NK-92 treated with Interleukin-12 subunit alpha and Interleukin-12 subunit beta, amount 100 ng/mL, for 24 hours (cell line): ENCODE data around the gene TSSK6.

Source experiments
- DNase-seq: peaks from one replicate; lab custom pipeline; 2025; lab: John Stamatoyannopoulos, UW

Gene TSSK6

DNA sequence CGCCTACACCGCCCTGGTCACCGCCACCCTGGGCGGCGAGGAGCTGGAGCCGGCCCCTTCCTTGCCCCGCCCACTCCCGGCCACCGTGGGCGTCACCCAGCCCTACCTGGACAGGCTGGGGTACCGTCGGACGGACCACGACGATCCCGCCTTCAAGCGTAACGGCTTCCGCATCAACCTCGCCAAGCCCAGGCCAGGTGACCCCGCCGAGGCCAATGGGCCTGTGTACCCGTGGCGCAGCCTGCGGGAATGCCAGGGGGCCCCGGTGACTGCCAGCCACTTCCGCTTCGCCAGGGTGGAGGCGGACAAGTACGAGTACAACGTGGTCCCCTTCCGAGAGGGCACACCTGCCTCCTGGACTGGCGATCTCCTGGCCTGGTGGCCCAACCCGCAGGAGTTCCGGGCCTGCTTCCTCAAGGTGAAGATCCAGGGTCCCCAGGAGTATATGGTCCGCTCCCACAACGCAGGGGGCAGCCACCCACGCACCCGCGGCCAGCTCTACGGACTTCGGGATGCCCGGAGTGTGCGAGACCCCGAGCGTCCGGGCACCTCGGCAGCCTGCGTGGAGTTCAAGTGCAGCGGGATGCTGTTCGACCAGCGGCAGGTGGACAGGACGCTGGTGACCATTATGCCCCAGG is 29.7 kb upstream of the TSSK6 start:
- no peak for DNase-seq

DNA sequence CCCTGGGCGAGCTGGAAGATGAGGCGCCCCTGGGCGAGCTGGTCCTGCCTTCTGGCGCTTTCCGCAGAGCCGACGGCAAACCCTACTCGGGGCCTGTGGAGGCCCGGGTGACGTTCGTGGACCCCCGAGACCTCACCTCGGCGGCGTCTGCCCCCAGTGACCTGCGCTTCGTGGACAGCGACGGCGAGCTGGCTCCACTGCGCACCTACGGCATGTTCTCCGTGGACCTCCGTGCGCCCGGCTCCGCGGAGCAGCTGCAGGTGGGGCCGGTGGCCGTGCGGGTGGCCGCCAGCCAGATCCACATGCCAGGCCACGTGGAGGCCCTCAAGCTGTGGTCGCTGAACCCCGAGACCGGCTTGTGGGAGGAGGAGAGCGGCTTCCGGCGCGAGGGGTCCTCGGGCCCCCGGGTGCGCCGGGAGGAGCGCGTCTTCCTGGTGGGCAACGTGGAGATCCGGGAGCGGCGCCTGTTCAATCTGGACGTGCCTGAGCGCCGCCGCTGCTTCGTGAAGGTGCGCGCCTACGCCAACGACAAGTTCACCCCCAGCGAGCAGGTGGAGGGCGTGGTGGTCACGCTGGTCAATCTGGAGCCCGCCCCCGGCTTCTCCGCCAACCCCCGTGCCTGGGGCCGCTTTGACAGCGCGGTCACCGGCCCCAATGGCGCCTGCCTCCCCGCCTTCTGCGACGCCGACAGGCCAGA is 29.1 kb upstream of the TSSK6 start:
- DNase-seq = no peak

DNA sequence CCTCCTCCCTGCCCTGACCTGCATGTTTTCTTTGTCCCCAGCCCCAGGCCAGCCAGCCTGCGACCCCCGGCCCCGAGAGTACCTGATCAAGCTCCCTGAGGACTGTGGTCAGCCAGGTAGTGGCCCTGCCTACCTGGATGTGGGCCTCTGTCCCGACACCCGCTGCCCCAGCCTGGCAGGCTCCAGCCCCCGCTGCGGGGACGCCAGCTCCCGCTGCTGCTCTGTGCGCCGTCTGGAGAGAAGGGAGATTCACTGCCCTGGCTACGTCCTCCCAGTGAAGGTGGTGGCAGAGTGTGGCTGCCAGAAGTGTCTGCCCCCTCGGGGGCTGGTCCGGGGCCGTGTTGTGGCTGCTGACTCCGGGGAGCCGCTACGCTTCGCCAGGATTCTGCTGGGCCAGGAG is 28.3 kb upstream of the TSSK6 start:
- DNase-seq = no peak

DNA sequence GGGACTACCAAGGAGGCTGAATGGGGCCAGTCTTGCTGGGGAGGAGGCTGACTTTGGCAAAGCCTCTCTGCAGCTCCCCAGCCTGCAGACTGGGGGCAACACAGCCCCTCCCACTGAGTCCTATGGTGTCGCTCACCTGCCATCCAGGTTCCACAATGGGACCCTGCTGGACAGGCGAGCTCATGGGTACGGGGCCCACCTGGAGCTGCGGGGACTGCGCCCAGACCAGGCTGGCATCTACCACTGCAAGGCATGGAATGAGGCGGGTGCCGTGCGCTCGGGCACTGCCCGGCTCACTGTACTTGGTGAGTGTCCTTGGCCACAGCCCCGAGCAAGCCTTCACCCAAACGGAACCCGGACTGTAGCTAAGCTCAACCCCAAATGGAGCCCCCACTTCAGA is 27.8 kb upstream of the TSSK6 start:
- no peak for DNase-seq

DNA sequence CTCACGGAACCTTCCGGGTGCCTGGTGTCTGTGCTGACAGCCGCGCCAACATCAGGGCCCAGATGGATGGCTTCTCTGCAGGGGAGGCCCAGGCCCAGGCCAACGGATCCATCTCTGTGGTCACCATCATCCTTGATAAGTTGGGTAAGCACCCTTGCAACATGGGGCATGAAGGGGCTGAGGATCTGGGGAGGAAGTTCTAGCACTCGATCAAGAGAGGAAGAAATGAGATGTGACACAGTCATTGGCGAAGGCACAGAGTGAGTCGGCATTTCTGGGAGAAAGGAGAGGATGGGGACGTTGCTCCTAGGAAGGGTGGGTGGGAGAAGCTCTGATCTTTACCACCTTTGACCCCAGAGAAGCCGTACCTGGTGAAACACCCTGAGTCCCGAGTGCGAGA is 27.2 kb upstream of the TSSK6 start:
- DNase-seq = no peak

DNA sequence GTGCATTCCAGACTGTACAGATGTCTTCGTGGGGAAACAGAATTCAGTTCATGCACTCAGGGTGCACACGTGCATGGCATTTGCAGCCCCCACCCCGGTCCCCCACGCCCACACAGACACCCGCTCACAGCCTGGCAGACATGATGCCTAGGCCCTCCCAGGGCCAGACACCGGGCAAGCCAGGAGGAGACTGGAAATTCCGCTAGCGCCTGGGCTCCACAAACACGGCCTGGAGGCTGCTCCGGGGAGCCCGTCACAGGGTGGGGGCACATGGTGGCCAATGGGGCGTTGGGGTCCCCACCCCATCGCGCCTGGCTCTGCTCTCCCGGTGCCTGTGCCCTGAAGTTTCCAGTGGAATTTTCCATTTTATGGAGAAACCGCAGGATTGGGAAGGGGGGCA is 26.3 kb upstream of the TSSK6 start:
- no peak for DNase-seq

DNA sequence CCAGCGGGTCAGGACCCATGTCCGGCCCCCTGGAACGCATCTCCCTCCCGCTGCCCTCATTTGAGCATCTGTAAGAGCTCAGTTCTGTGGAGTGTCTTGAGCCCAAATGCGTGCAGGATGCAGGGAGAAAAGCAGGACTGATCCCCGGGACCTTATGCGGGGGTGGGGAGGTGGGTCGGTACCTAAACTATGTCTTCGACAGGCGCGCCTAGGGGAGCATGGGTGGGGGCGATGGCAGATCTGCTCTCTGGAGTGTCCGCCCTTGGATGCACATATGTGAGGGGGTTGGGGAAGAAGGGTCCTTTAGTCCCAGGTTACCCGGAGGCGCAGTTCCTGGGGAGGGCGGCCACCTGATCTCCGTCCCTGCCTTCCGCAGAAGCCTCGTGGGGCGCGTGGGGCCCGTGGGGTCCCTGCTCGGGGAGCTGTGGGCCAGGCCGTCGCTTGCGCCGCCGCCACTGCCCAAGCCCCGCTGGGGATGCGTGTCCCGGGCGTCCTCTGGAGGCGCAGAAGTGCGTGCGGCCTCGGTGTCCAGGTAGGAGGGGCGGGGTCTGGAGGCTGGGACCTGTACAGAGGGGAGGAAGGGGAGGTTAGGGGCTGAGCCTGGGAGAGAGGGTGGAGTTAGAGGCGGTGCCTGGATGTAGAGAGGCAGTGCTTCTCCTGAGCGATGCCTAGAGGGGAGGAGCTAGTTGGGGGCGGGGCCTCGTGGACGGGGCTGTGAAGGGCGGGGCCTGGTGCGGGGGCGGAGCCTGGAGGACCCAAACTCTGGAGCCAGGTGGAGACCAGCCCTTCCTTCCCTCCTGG is 25.6 kb upstream of the TSSK6 start:
- no peak for DNase-seq

DNA sequence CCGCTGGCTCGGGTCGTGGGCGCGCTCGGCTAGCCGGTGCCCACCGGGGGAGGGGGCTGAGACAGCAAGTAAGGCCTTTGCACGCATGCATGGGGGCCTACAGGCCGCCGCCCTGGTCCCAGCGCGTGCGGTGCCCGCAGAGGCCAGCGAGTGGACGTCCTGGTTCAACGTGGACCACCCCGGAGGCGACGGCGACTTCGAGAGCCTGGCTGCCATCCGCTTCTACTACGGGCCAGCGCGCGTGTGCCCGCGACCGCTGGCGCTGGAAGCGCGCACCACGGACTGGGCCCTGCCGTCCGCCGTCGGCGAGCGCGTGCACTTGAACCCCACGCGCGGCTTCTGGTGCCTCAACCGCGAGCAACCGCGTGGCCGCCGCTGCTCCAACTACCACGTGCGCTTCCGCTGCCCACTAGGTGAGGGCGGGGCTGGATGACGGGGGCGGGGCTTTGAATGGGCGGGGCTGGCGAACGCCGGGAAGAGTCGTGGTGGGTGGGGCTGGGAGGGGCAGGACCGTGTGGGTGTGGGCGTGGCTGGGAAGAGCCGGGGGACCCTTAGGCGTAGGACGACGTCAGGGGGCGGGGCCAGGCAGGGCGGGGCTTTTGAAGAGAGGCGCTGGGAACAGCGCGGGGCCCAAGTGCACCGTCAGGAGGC is 24.8 kb upstream of the TSSK6 start:
- no peak for DNase-seq

DNA sequence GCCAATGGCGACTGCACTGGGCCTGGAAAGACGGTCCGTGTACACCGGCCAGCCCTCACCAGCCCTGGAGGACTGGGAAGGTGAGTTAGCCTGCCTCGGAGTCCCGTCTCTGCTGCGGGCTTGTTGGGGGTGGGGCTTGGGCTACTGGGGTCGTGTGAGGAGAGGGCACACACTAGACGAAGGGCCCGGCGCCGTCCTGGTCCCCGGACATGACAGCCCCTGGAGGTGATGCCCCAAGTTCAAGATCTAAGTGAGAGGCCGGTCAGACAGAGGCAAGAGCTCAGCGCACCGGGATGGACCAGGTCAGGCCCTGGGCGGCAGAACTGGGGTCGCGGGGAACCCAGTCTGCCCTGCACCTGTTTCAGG is 24.3 kb upstream of the TSSK6 start:
- DNase-seq = no peak

DNA sequence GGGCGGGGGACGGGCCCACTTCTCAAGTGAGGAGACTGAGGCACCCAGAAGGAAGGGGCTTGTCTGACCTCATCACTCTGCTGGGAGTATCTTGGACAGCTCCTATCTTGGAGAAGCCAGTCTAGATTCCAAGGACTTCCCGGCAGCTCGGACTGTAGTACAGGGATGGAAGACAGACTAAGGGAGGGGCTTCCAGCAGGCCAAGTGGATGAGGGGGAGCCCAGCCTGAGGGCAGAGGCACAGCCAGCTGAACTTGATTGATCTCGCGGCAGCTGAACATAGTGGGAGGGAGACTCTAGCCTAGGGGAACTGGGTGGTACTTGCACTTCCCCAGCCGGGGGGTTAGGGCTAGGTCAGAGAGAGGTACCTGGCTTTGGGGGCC is 23.4 kb upstream of the TSSK6 start:
- DNase-seq = no peak

DNA sequence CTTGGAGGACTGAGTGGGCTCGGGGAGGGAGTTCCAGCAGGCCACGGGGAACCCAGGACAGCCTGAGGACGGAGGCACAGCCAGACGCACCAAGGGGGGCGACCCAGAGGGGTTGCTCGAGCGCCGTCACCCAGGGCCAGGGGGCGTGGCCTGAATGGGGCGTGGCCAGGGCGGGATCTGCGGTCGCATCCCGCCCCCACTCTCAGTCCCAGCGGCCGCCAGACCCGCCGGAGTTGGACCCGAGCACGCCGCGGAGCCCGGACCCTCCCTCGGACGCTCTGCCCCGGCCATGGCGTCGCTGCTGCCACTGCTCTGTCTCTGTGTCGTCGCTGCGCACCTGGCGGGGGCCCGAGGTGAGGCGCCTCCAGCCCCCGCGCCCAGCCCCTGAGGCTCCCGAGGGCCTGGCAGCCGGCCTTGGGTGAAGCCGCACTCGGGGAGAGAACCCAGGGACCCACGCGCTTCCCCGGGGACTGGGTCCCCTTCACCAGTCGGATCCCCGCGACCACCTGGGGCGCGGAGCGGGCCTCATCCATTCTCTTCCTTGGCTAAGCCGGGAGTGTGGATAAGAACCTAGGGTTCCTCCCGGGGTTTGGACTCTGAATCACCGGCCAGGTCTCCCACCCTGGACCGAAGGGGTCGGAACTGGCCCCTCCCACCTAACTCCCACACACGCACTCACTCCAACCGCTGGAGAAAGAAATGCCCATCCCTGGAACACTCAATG is 22.9 kb upstream of the TSSK6 start, which contains the start of gene CILP2:
Gene CILP2, plus strand, starts transcription at position 205 of the 724 bp plus-strand sequence. Its CDS starts 85 bp downstream, at position 290.
- no peak for DNase-seq

DNA sequence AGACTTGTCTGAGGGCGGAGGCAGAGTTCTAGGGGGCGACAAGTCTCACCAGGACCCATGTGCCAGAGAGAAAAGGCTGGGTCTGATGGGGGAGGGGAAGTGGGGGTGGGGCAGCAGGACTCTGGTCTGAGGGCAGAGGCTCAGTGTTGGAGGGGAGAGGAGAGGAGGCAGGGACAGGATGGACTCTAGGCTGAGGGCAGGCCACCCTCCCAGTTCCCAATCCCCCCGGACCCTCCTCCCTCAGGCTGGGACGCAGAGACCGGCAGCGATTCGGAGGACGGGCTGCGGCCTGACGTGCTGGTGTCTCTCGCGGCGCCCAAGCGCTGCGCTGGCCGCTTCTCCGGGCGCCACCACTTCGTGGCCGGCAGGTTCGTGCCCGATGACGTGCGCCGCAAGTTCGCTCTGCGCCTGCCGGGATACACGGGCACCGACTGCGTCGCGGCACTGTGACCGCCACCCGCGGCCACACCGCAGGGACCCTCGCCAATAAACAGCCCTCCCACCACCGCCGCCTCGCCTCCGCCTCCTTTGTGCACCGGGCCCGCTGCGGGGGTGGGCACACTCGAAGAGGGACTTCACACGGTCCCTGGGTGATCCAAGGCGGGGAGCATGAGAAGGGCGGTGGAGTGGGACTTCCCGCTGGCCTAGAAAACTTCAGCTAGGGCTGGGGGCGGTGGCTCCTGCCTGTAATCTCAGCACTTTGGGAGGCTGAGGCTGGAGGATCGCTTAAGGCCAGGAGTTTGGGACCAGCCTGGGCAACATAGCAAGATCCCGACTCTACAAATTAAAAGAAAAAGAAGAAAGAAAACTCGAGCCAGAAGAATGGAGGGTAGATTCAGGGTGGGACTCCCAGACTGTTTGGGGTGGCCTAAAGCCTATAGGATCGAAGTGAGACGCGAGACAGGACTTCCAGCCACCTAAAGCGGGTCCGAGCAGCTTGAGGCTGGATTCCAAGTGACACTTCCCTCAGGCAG is 22.0 kb upstream of the TSSK6 start:
- no peak for DNase-seq

DNA sequence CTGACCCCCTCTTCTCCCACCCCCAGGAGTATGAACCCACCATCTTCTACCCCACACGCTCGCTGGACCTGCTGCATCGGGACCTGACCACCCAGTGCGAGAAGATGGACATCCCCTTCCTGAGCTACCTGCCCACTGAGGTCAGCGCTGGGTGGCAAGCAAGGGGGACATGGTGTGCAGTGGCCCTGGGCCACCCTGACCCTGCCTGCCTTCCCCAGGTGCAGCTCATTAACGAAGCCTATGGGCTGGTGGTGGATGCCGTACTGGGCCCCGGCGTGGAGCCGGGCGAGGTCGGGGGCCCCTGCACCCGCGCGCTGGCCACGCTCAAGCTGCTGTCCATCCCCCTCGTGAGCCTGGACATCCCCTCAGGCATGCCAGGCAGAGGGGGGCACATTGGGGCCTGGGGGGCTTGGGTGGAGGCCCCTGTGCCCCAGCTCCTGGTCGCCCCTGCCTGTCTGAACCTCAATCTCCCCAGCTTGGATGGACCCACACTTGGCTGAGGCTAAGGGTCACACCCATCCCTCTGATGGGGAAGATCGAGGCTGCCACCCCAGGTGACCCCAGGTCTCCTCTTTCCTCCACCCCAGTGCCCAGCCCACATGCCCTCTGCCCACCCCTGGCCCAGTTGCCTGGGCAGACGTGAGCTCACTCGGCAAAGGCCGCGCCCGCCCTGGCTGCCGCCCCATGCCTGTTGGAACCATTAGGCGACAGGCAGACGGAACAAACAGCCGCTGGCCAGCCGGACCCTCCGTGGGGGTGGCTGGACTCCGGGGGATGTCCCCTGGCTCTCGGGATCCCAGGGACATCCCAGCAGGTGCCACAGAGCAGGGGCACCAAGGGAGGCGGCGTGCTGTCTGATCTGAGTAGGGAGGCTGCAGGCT is 20.2 kb upstream of the TSSK6 start:
- no peak for DNase-seq

DNA sequence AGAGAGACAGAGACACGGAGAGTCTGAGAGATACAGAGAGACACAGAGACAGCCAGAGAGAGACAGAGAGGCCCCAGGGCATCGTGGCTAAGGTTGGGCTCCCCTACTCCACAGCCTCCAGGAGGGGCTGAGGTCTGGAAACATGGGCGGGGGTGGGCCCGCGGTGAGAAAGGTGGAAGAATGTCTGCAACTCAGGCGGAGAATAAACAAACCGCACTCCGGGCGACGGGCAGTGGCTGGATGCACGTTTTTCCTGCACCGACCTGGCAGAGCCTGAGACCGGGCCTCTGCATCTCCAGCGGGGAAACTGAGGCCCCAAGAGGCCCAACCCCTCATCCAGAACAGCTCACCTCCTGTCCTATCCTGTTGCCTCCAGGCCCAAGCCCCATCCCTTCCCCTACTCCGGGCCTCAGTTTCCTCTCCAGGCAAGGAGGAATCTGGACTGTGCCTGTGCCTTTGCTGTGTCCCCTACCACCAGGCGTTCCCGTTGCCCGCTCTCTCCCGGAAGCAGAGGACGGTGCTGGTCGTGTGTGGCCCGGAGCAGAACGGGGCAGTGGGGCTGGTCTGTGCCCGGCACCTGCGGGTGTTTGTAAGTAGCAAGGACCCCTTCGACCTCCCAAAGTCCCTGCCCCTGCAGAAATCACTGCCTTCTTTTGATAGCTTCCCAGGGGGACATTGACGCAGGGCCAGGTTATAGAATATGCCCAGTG is 19.4 kb upstream of the TSSK6 start:
- DNase-seq = no peak

DNA sequence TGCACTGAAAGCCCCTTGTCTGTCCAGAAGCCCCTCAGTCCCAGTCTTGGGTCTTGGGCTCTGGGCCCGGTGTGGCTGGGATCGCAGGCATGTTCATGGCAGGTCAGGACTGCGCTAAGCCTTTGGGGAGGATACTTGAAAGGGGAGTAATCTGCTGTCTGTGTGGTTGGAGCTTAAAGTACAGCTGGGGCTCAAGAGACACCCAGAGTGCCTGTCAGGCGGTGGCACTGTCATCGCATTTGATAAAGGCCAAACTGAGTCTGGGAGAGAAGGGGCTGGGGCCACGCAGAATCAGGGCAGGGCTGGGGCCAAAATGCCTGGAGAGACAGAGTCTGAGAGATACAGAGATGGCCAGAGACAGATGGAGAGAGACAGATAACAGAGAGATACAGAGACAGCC is 18.5 kb upstream of the TSSK6 start:
- no peak for DNase-seq

DNA sequence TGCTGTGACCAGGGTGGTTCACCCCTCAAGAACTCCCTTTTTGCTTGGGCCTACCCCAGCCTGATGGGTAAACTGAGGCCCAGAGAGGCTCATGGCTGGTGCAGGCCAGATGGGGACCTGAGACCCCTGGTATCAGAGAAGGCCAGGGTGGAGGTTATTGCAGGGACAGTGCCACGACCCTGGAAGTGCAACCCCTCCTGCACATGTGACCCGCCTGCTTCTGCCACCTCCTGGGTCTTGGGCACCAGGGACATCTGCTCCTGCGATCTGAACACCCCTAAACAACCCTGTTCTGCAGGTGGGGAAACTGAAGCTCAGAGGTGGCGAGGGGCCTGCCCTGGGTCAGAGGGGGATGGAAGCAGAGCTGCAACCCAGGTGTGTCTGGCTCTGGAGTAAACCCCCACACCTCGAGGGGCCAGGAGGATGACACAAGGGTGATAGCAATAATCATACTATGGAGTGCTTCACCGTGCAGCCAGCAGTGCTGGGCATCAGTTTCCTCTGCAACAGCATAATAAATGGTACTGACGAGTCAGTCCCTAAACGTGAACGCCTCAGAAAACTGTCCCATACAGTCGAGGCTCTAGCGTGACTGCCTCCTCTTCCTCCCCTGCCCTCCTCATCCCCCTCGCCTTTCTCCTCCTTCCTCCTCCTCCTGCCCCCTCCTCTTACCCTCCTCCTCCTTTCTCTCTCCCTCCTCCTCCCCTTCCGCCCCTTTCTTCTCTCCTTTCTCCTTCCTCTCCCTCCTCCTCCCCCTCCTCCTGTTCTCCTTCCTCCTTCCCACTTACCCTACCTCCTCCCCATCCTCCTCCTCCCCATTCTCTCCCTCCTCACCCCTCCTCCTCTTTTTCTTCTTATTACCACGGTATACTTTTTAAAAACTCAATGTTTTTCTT is 17.7 kb upstream of the TSSK6 start:
- no peak for DNase-seq

DNA sequence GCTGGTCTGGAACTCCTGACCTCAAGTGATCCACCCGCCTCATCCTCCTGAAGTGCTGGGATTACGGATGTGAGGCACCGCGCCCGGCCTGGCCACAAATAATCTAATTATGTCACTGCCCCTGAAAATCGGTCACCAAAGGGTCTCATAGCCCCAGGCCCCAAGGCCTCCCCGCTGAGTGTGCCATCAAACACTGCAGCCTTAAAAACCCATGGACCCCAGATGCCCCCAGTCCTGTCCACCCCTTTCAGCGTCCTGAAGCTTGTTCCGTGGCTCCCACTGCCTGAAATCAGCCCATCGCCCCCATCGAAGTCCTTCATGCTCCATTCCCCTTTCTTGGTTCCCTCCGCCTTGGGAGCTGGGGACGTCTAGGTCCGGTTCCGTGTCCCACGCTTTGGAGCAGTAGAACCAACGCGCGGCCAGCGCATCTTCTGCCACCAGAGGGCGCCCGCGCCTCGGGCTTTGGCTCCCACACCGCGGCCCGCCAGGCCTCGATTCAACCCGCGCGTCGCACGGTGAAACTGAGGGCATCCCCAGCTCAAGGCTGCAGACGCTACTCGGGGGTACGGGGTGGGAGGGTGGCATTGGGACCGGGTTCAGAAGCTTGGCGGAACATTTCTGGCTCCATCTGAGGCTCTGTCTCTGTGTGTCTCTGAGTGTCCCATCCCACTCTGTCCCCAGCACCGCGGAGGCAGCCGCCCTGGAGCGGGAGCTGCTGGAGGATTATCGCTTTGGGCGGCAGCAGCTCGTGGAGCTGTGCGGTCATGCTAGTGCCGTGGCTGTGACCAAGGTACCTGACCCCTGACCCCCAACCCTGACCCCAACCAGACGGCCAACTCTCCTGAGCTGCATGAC is 16.8 kb upstream of the TSSK6 start:
- DNase-seq = no peak
